ENCODE data around the gene NEAT1.
"Not testable (repeated sequence)": the region's sequence is repeated elsewhere in the genome, so short reads cannot be mapped to it uniquely, and the experiment has no call there.

NEAT1 gene

GRCh38 chr11:65448418-65449105, 26.0 kb downstream of the NEAT1 start:
- peak; percentile 89 for DNase-seq (ENCODE audit: low read depth)
- no peak overlapping the region for H3K4me3 ChIP-seq (ENCODE audit: low read depth, low read length)
- no peak for TF ChIP-seq CTCF (conservative IDR thresholded peaks at IDR 0.05; ENCODE audit: low read depth, low read length)

- DNase-seq (ENCODE audit: low read depth); H3K4me3 ChIP-seq (ENCODE audit: low read depth, low read length): not testable (repeated sequence)
Measured at GRCh38 chr11:65451301-65451700, 28.7 kb downstream of the NEAT1 start.

- DNase-seq (ENCODE audit: low read depth); H3K4me3 ChIP-seq (ENCODE audit: low read depth, low read length): not testable (repeated sequence)
Measured at GRCh38 chr11:65452259-65452658, 29.7 kb downstream of the NEAT1 start.

- no peak for TF ChIP-seq CTCF (conservative IDR thresholded peaks at IDR 0.05; ENCODE audit: low read depth, low read length)
- peak; percentile 68 for DNase-seq (ENCODE audit: low read depth)
- H3K4me3 ChIP-seq (ENCODE audit: low read depth, low read length), result no peak overlapping the region
Measured at GRCh38 chr11:65452806-65453490, 30.4 kb downstream of the NEAT1 start.

- DNase-seq (ENCODE audit: low read depth), result no peak
- TF ChIP-seq CTCF (conservative IDR thresholded peaks at IDR 0.05; ENCODE audit: low read depth, low read length), result no peak
- peak overlapping the region; percentile 63 for H3K4me3 ChIP-seq (ENCODE audit: low read depth, low read length)
Measured at GRCh38 chr11:65454311-65454695, 31.7 kb downstream of the NEAT1 start.

- H3K4me3 ChIP-seq (ENCODE audit: low read depth, low read length), result peak overlapping the region; percentile 63
- no peak for TF ChIP-seq CTCF (conservative IDR thresholded peaks at IDR 0.05; ENCODE audit: low read depth, low read length)
- DNase-seq (ENCODE audit: low read depth), result peak; percentile 82
Measured at GRCh38 chr11:65454696-65455456, 32.3 kb downstream of the NEAT1 start.

- H3K4me3 ChIP-seq (ENCODE audit: low read depth, low read length), result no peak overlapping the region
- no peak for DNase-seq (ENCODE audit: low read depth)
- no peak for TF ChIP-seq CTCF (conservative IDR thresholded peaks at IDR 0.05; ENCODE audit: low read depth, low read length)
Measured at GRCh38 chr11:65456418-65456817, 33.8 kb downstream of the NEAT1 start.
